Spleen (tissue), 11 donors: ENCODE data around the gene ZNF570. TPM values are rescaled to one million over a fixed set of nuclear protein-coding genes. Genes with fewer than 3 reads are reported as not detected.

Source experiments
- DNase-seq: peaks from one replicate; pipeline ENCODE4 v3.0.0-alpha.2; 2020
- H3K27ac ChIP-seq, 8 donors: fragments of 200-600 bp; sonication (generic) in 7 of 8; 1 replicate in 4 of 8; 2 replicates in 4 of 8; pipeline versions ENCODE4 v1.5.0 to v1.8.0; 2016 to 2021; ENCODE audit warnings: inconsistent platforms in 4 of 8, mild to moderate bottlenecking in 4 of 8, moderate library complexity in 1 of 8
- H3K27me3 ChIP-seq, 7 donors: fragments of 200-600 bp; sonication (generic) in 6 of 7; replicated peaks in 1 of 7; 1 replicate in 4 of 7; 2 replicates in 3 of 7; pipeline versions ENCODE4 v1.5.0 to v1.8.0; 2016 to 2021; ENCODE audit warnings: inconsistent platforms in 3 of 7, mild to moderate bottlenecking in 1 of 7
- H3K36me3 ChIP-seq, 6 donors: fragments of 200-600 bp; sonication (generic) in 5 of 6; 1 replicate in 4 of 6; 2 replicates in 2 of 6; pipeline versions ENCODE4 v1.5.0 to v1.8.0; 2016 to 2021; ENCODE audit warnings: inconsistent platforms in 2 of 6
- H3K4me1 ChIP-seq, 6 donors: fragments of 200-600 bp; sonication (generic) in 5 of 6; 1 replicate in 3 of 6; 2 replicates in 3 of 6; pipeline versions ENCODE4 v1.5.0 to v1.8.0; 2016 to 2021; ENCODE audit warnings: inconsistent platforms in 3 of 6
- H3K4me3 ChIP-seq, 8 donors: fragments of 200-600 bp; sonication (generic) in 7 of 8; 1 replicate in 4 of 8; 2 replicates in 4 of 8; pipeline versions ENCODE4 v1.5.0 to v1.8.0; 2016 to 2021; ENCODE audit warnings: inconsistent platforms in 4 of 8, mild to moderate bottlenecking in 4 of 8, moderate library complexity in 2 of 8
- H3K9me3 ChIP-seq, 8 donors: fragments of 200-600 bp; sonication (generic) in 7 of 8; 1 replicate in 4 of 8; 2 replicates in 4 of 8; pipeline versions ENCODE4 v1.5.0 to v1.8.0; 2016 to 2021; ENCODE audit warnings: inconsistent platforms in 4 of 8
- CTCF ChIP-seq, 11 experiments: fragments of 200-600 bp in 7 of 11; fragments of 450-650 bp in 4 of 11; sonication (generic) in 4 of 11; IDR thresholded peaks in 8 of 11; conservative IDR thresholded peaks in 3 of 11; 1 replicate in 7 of 11; 2 replicates in 4 of 11; pipeline versions ENCODE4 v1.4.0 to v1.8.0; 2016 to 2021; ENCODE audit warnings: antibody characterized with exemption in 11 of 11, inconsistent platforms in 4 of 11, mild to moderate bottlenecking in 1 of 11
- POLR2A ChIP-seq, 3 donors: fragments of 450-650 bp; IDR thresholded peaks; one replicate each; pipeline ENCODE4 v1.5.1; 2017; ENCODE audit warnings: antibody characterized with exemption in 3 of 3, mild to moderate bottlenecking in 1 of 3
- POLR2AphosphoS5 ChIP-seq, 3 donors: sonication (generic); formaldehyde crosslinking; IDR thresholded peaks; one replicate each; pipeline ENCODE4 v1.5.1; 2017; ENCODE audit warnings: antibody characterized with exemption in 3 of 3
- WGBS, 5 donors: extraction: QIAGEN DNeasy Blood & Tissue Kit in 3 of 5; methylation state at CpG; one replicate each; pipeline versions ENCODE4 v1.1.5 to v1.1.7; 2013 to 2018; 5-methylcytosine and 5-hydroxymethylcytosine counted together
- intact Hi-C: fragments of 100-400 bp; cut with DNase I; formaldehyde crosslinking; loops from one replicate; pipeline ENCODE4 v1.15.0; 2023; ENCODE audit warnings: low total_unique reads
- polyA plus RNA-seq, 3 donors: library from polyadenylated mRNA; stranded (reverse); fragments of 200-250 nt; gene quantifications; one replicate each; pipeline ENCODE4 v1.2.1, GENCODE V29; 2013
- total RNA-seq, 7 donors: library from RNA; depleted of rRNA in 3 of 7; stranded (reverse); fragments of >200 nt in 3 of 7; fragmentation: NEBNext Ultra II Directional in 4 of 7; extraction: Animal tissue kit (Norgen Biotek cat#: 25700) in 4 of 7; gene quantifications; one replicate each; pipeline versions ENCODE4 v1.1.0 to v1.2.1, GENCODE V29; 2016 to 2021
- donor health status: healthy with polysubstance abuse.
- donor health status: DM: no; HTN: no; CAD: no; lungs with moderate emphysema.
- donor health status: DM: no; HTN: no; CAD: no.
- donor health status: Bipolar disorder and iron deficiency.
- donor health status: healthy.
- donor health status: DM: no; HTN: no; CAD: no.
- donor health status: DM: yes; HTN: yes; CAD: no.

Gene ZNF570
- total and polyA plus RNA-seq, 10 donors = 1.3 to 14.7 (median 6.0) TPM

- no peaks in the 10 kb centered on the region for H3K27me3 ChIP-seq
- peaks cover 12 to 49% (median 35%) of the 10 kb centered on the region in 6 donors for H3K4me1 ChIP-seq
- H3K36me3 ChIP-seq = peaks cover 9 to 48% (median 32%) of the 10 kb centered on the region in 6 donors
- peak within 1 kb of the TSS; percentile 90 to 98 (median 94) for H3K27ac ChIP-seq
- intact Hi-C loops = no loop called here
- peaks cover 4 to 54% (median 29%) of the 10 kb centered on the region in 8 donors for H3K9me3 ChIP-seq
- H3K4me3 ChIP-seq = peak within 1 kb of the TSS; percentile 82 to 97 (median 90)
- 0 to 1% (median 0%) methylated on average over 29 to 62 of the region's 62 CpGs for WGBS, 5 donors
- TF ChIP-seq CTCF (IDR thresholded peaks at IDR 0.05 in 8 of 11, conservative IDR thresholded peaks at IDR 0.05 in 3 of 11) = peak in 2 of 11 experiments; percentile 19 to 24
- peak; percentile 87 to 92 (median 87) for TF ChIP-seq POLR2AphosphoS5 (IDR thresholded peaks at IDR 0.05)
- TF ChIP-seq POLR2A (IDR thresholded peaks at IDR 0.05) = peak in 1 of 3 donors; percentile 24
- peak; percentile 96 for DNase-seq
Observed at GRCh38 chr19:37466798-37467607, 2.2 kb upstream of the ZNF570 start, which contains the start of gene ZNF569. ZNF569 (minus strand) TSS chr19:37467444; CDS start chr19:37444921, 22,523 bp downstream.

GRCh38 chr19:37467608-37468090 lies 1.5 kb upstream of the ZNF570 start:
- intact Hi-C loops = no loop called here
- Histone ChIP-seq H3K27ac (peak overlapping the region; percentile 90 to 98 (median 94)), H3K27me3 (no peaks in the 10 kb centered on the region), H3K36me3 (peaks cover 3 to 48% (median 28%) of the 10 kb centered on the region in 6 donors), H3K4me1 (peaks cover 12 to 49% (median 35%) of the 10 kb centered on the region in 6 donors), H3K4me3 (peak overlapping the region; percentile 82 to 97 (median 90)), H3K9me3 (peaks cover under 1 to 54% (median 28%) of the 10 kb centered on the region in 8 donors)
- no peak for TF ChIP-seq CTCF (IDR thresholded peaks at IDR 0.05 in 8 of 11, conservative IDR thresholded peaks at IDR 0.05 in 3 of 11)
- no peak for TF ChIP-seq POLR2AphosphoS5 (IDR thresholded peaks at IDR 0.05)
- TF ChIP-seq POLR2A (IDR thresholded peaks at IDR 0.05) = no peak
- 46 to 53% (median 51%) methylated on average over 18 of the region's 18 CpGs for WGBS, 5 donors
- DNase-seq = no peak

GRCh38 chr19:37470216-37470615 lies 1.1 kb downstream of the ZNF570 start:
- Histone ChIP-seq H3K4me3 (peak overlapping the region in 3 of 8 donors; percentile 74 to 90 (median 82)), H3K27ac (peak overlapping the region in 3 of 8 donors; percentile 93 to 95 (median 94)), H3K9me3 (peaks cover 4 to 54% (median 38%) of the 10 kb centered on the region in 8 donors), H3K27me3 (no peaks in the 10 kb centered on the region), H3K4me1 (peaks cover 12 to 48% (median 35%) of the 10 kb centered on the region in 6 donors), H3K36me3 (peaks cover 3 to 48% (median 23%) of the 10 kb centered on the region in 6 donors)
- TF ChIP-seq CTCF (IDR thresholded peaks at IDR 0.05 in 8 of 11, conservative IDR thresholded peaks at IDR 0.05 in 3 of 11) (no peak), POLR2AphosphoS5 (IDR thresholded peaks at IDR 0.05) (no peak), POLR2A (IDR thresholded peaks at IDR 0.05) (no peak)
- no peak for DNase-seq
- 91 to 95% (median 92%) methylated on average over 4 of the region's 4 CpGs for WGBS, 5 donors
- intact Hi-C loops = no loop called here

- Histone ChIP-seq H3K27me3 (no peaks in the 10 kb centered on the region), H3K9me3 (peaks cover 6 to 73% (median 56%) of the 10 kb centered on the region in 8 donors), H3K4me3 (no peak overlapping the region), H3K36me3 (peaks cover 16 to 67% (median 42%) of the 10 kb centered on the region in 6 donors), H3K4me1 (peaks cover 5 to 33% (median 27%) of the 10 kb centered on the region in 6 donors), H3K27ac (no peak overlapping the region)
- WGBS, 5 donors = 95 to 99% (median 98%) methylated on average over 9 of the region's 9 CpGs
- no peak for DNase-seq
- intact Hi-C loops = no loop called here
- no peak for TF ChIP-seq POLR2AphosphoS5 (IDR thresholded peaks at IDR 0.05)
- TF ChIP-seq POLR2A (IDR thresholded peaks at IDR 0.05) = no peak
- TF ChIP-seq CTCF (IDR thresholded peaks at IDR 0.05 in 8 of 11, conservative IDR thresholded peaks at IDR 0.05 in 3 of 11) = no peak
Observed at GRCh38 chr19:37472165-37472564, 3.0 kb downstream of the ZNF570 start.
